Stomach smooth muscle (tissue), 2 donors: ENCODE data around the gene POU2F1.

Experiments
- H3K27ac ChIP-seq: one replicate; pipeline ENCODE4 v1.7.0; 2013; ENCODE audit warnings: mild to moderate bottlenecking, low read length, inconsistent platforms
- H3K27me3 ChIP-seq, 2 donors: one replicate each; pipeline ENCODE4 v1.7.0; 2013; ENCODE audit warnings: low read length in 2 of 2; ENCODE audit not compliant: insufficient read depth in 2 of 2, control insufficient read depth in 1 of 2
- H3K36me3 ChIP-seq, 2 donors: one replicate each; pipeline ENCODE4 v1.7.0; 2013; ENCODE audit warnings: low read length in 2 of 2; ENCODE audit not compliant: control insufficient read depth in 2 of 2, insufficient read depth in 2 of 2
- H3K4me1 ChIP-seq: one replicate; pipeline ENCODE4 v1.7.0; 2013; ENCODE audit warnings: low read length; ENCODE audit not compliant: control insufficient read depth, insufficient read depth
- H3K4me3 ChIP-seq, 2 donors: one replicate each; pipeline ENCODE4 v1.7.0; 2013; ENCODE audit warnings: low read length in 2 of 2
- H3K9ac ChIP-seq, 2 donors: one replicate each; pipeline ENCODE4 v1.7.0; 2013; ENCODE audit warnings: low read length in 2 of 2, mild to moderate bottlenecking in 1 of 2
- H3K9me3 ChIP-seq, 2 donors: one replicate each; pipeline ENCODE4 v1.7.0; 2013; ENCODE audit warnings: low read length in 2 of 2; ENCODE audit not compliant: control insufficient read depth in 2 of 2
- donor health status: healthy.
- donor health status: Pancreatic carcinoma.

The POU2F1 gene

GRCh38 chr1:167190747-167191237 lies 29.9 kb upstream of the POU2F1 start:
- no peaks in the 10 kb centered on the region for H3K9me3 ChIP-seq
- no peak overlapping the region for H3K9ac ChIP-seq
- peaks cover 0 to 3% of the 10 kb centered on the region in 2 donors for H3K27me3 ChIP-seq
- no peak overlapping the region for H3K4me3 ChIP-seq
- no peaks in the 10 kb centered on the region for H3K36me3 ChIP-seq
- no peak overlapping the region for H3K27ac ChIP-seq
- H3K4me1 ChIP-seq: no peaks in the 10 kb centered on the region

- no peaks in the 10 kb centered on the region for H3K9me3 ChIP-seq
- no peak overlapping the region for H3K4me3 ChIP-seq
- no peak overlapping the region for H3K9ac ChIP-seq
- no peaks in the 10 kb centered on the region for H3K4me1 ChIP-seq
- no peaks in the 10 kb centered on the region for H3K36me3 ChIP-seq
- H3K27ac ChIP-seq: no peak overlapping the region
- peaks cover 0 to 3% of the 10 kb centered on the region in 2 donors for H3K27me3 ChIP-seq
Measured at GRCh38 chr1:167191958-167192357, 28.7 kb upstream of the POU2F1 start.

GRCh38 chr1:167194182-167194581 lies 26.5 kb upstream of the POU2F1 start:
- no peaks in the 10 kb centered on the region for H3K9me3 ChIP-seq
- H3K36me3 ChIP-seq: no peaks in the 10 kb centered on the region
- H3K27ac ChIP-seq: no peak overlapping the region
- no peak overlapping the region for H3K4me3 ChIP-seq
- no peak overlapping the region for H3K9ac ChIP-seq
- H3K27me3 ChIP-seq: peaks cover 0 to 3% of the 10 kb centered on the region in 2 donors
- H3K4me1 ChIP-seq: no peaks in the 10 kb centered on the region

DNA sequence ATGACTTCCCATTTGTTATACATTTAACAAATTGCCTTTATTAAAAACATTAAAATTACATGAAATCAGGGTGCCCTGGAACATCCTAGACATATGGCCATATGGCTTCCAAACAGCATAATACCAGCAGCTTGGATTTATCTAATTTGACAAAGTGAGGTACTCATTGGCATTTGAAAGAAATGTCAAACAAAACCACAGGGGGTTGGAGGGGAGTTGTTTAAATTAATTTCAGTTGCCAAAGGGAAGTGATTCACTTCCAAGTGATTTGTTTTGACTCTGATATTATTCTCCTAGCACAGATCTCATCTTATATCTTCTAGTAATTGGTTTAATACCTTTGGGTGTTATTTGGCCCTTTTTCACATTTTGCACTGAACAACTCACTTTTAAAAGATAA lies 24.5 kb upstream of the POU2F1 start:
- no peaks in the 10 kb centered on the region for H3K36me3 ChIP-seq
- H3K4me1 ChIP-seq: no peaks in the 10 kb centered on the region
- no peak overlapping the region for H3K4me3 ChIP-seq
- no peak overlapping the region for H3K9ac ChIP-seq
- no peaks in the 10 kb centered on the region for H3K9me3 ChIP-seq
- no peaks in the 10 kb centered on the region for H3K27me3 ChIP-seq
- H3K27ac ChIP-seq: no peak overlapping the region

DNA sequence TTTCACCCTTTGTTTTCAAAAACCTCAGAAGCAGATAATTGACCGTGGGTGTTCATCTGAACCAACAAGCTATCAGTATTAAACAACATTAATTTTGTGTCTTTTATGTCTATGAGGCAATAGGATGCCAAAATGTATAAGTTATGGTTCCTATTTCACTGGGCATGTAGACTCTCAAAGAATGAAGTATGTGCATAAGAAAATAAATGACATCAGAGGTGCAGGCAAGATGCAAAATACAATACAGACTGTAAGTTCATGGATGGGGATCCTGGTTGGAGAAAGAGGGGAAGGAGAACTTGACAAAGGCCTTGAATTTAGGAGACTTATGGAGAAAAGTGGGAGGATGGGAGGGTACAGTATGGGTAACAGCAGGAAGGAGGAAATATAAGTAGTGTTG lies 23.4 kb upstream of the POU2F1 start:
- Histone ChIP-seq H3K36me3 (no peaks in the 10 kb centered on the region), H3K9ac (no peak overlapping the region), H3K9me3 (no peaks in the 10 kb centered on the region), H3K27me3 (no peaks in the 10 kb centered on the region), H3K4me1 (no peaks in the 10 kb centered on the region), H3K27ac (no peak overlapping the region), H3K4me3 (no peak overlapping the region)

- no peaks in the 10 kb centered on the region for H3K4me1 ChIP-seq
- no peaks in the 10 kb centered on the region for H3K27me3 ChIP-seq
- H3K4me3 ChIP-seq: no peak overlapping the region
- no peak overlapping the region for H3K9ac ChIP-seq
- H3K36me3 ChIP-seq: no peaks in the 10 kb centered on the region
- no peak overlapping the region for H3K27ac ChIP-seq
- no peaks in the 10 kb centered on the region for H3K9me3 ChIP-seq
Measured at GRCh38 chr1:167197692-167198091, 23.0 kb upstream of the POU2F1 start.

DNA sequence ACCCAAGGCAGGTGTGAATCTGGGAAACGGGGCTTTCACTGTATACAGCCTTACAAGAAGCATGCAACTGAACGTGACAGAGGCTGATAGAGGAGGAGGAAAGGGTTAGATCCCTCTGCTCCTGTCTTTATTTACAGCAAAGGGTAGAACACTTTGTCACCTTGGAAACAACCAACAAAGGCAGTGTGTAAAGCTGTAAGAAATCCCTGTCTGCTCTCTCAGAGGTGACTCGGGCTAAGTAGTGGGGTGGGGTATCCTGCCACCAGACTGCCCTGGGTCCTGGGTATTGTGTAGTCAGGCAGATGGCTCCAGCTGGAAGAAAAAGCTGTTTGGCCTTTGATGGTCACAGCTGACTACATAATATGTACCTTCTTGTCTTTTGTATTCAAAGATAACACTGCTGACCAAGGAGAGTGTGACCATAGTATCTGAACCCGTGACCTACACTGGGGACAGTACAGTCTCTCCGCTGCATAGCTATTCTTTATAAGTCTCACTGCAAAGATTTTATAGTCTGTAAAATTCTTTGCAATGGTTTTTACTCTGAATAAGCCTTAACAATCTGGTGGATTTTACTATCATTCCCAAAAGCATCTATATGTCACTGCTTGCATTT lies 22.1 kb upstream of the POU2F1 start:
- Histone ChIP-seq H3K27me3 (no peaks in the 10 kb centered on the region), H3K9me3 (no peaks in the 10 kb centered on the region), H3K27ac (no peak overlapping the region), H3K4me1 (no peaks in the 10 kb centered on the region), H3K4me3 (no peak overlapping the region), H3K36me3 (no peaks in the 10 kb centered on the region), H3K9ac (no peak overlapping the region)

- H3K27me3 ChIP-seq: no peaks in the 10 kb centered on the region
- no peaks in the 10 kb centered on the region for H3K36me3 ChIP-seq
- no peak overlapping the region for H3K27ac ChIP-seq
- H3K4me3 ChIP-seq: no peak overlapping the region
- H3K9me3 ChIP-seq: no peaks in the 10 kb centered on the region
- no peaks in the 10 kb centered on the region for H3K4me1 ChIP-seq
- H3K9ac ChIP-seq: no peak overlapping the region
Measured at GRCh38 chr1:167199656-167200055, 21.0 kb upstream of the POU2F1 start.

- no peaks in the 10 kb centered on the region for H3K27me3 ChIP-seq
- no peaks in the 10 kb centered on the region for H3K4me1 ChIP-seq
- no peak overlapping the region for H3K9ac ChIP-seq
- H3K36me3 ChIP-seq: no peaks in the 10 kb centered on the region
- no peak overlapping the region for H3K4me3 ChIP-seq
- H3K27ac ChIP-seq: no peak overlapping the region
- no peaks in the 10 kb centered on the region for H3K9me3 ChIP-seq
Measured at GRCh38 chr1:167200272-167200671, 20.4 kb upstream of the POU2F1 start.

- Histone ChIP-seq H3K9ac (no peak overlapping the region), H3K4me1 (no peaks in the 10 kb centered on the region), H3K9me3 (no peaks in the 10 kb centered on the region), H3K27me3 (no peaks in the 10 kb centered on the region), H3K36me3 (no peaks in the 10 kb centered on the region), H3K27ac (no peak overlapping the region), H3K4me3 (no peak overlapping the region)
Measured at GRCh38 chr1:167200749-167201148, 19.9 kb upstream of the POU2F1 start.

GRCh38 chr1:167202049-167202448 lies 18.6 kb upstream of the POU2F1 start:
- H3K27ac ChIP-seq: no peak overlapping the region
- no peak overlapping the region for H3K9ac ChIP-seq
- H3K4me3 ChIP-seq: no peak overlapping the region
- H3K9me3 ChIP-seq: no peaks in the 10 kb centered on the region
- H3K27me3 ChIP-seq: no peaks in the 10 kb centered on the region
- H3K4me1 ChIP-seq: no peaks in the 10 kb centered on the region
- H3K36me3 ChIP-seq: no peaks in the 10 kb centered on the region
